Hypothalamus (tissue), 51 donors: ENCODE data around the gene PIGBOS1.
"Not testable (repeated sequence)": the region's sequence is repeated elsewhere in the genome, so short reads cannot be mapped to it uniquely, and the experiment has no call there.

Source experiments
- DNase-seq, 51 donors: peaks; one replicate each; lab custom pipeline; 2025; lab: John Stamatoyannopoulos, UW

PIGBOS1 gene

GRCh38 chr15:55302801-55303200 lies 16.1 kb downstream of the PIGBOS1 start:
- DNase-seq: not testable (repeated sequence)

GRCh38 chr15:55297315-55297714 lies 21.6 kb downstream of the PIGBOS1 start:
- DNase-seq: no peak

GRCh38 chr15:55290528-55291057 lies 28.3 kb downstream of the PIGBOS1 start:
- DNase-seq: peak in 49 of 51 donors; percentile 4 to 83 (median 58)

GRCh38 chr15:55289746-55290527 lies 29.0 kb downstream of the PIGBOS1 start, which contains the start of gene RAB27A:
RAB27A (minus strand) TSS chr15:55289813; CDS start chr15:55234934, 54,879 bp downstream.
- DNase-seq: peak in 22 of 51 donors; percentile 2 to 59 (median 20)

- DNase-seq: peak in 3 of 51 donors; percentile 13 to 23 (median 13)
Observed at GRCh38 chr15:55289011-55289745, 29.7 kb downstream of the PIGBOS1 start.

- DNase-seq: no peak
Observed at GRCh38 chr15:55288006-55288717, 30.8 kb downstream of the PIGBOS1 start.

- DNase-seq: not testable (repeated sequence)
Observed at GRCh38 chr15:55286442-55287189, 32.3 kb downstream of the PIGBOS1 start.

GRCh38 chr15:55284426-55284825 lies 34.5 kb downstream of the PIGBOS1 start:
- DNase-seq: no peak

GRCh38 chr15:55283379-55284147 lies 35.4 kb downstream of the PIGBOS1 start:
- no peak for DNase-seq

GRCh38 chr15:55282284-55282833 lies 36.6 kb downstream of the PIGBOS1 start:
- no peak for DNase-seq

- DNase-seq: no peak
Observed at GRCh38 chr15:55281517-55282228, 37.2 kb downstream of the PIGBOS1 start.

GRCh38 chr15:55280589-55280988 lies 38.3 kb downstream of the PIGBOS1 start:
- not testable (repeated sequence) for DNase-seq

GRCh38 chr15:55279746-55280351 lies 39.1 kb downstream of the PIGBOS1 start:
- DNase-seq: no peak

- DNase-seq: no peak
Observed at GRCh38 chr15:55279100-55279745, 39.7 kb downstream of the PIGBOS1 start.

GRCh38 chr15:55277715-55278114 lies 41.2 kb downstream of the PIGBOS1 start:
- DNase-seq: no peak

- DNase-seq: no peak
Observed at GRCh38 chr15:55277116-55277564, 41.8 kb downstream of the PIGBOS1 start.

- DNase-seq: no peak
Observed at GRCh38 chr15:55276324-55276723, 42.6 kb downstream of the PIGBOS1 start.
